RPMI8226 (cell line): ENCODE data around the gene TARDBP.
"Not testable (repeated sequence)": the region's sequence is repeated elsewhere in the genome, so short reads cannot be mapped to it uniquely, and the experiment has no call there.

ENCODE experiments used
- DNase-seq: peaks from one replicate; pipeline ENCODE4 v3.0.0-alpha.2; 2015

The TARDBP gene

DNA sequence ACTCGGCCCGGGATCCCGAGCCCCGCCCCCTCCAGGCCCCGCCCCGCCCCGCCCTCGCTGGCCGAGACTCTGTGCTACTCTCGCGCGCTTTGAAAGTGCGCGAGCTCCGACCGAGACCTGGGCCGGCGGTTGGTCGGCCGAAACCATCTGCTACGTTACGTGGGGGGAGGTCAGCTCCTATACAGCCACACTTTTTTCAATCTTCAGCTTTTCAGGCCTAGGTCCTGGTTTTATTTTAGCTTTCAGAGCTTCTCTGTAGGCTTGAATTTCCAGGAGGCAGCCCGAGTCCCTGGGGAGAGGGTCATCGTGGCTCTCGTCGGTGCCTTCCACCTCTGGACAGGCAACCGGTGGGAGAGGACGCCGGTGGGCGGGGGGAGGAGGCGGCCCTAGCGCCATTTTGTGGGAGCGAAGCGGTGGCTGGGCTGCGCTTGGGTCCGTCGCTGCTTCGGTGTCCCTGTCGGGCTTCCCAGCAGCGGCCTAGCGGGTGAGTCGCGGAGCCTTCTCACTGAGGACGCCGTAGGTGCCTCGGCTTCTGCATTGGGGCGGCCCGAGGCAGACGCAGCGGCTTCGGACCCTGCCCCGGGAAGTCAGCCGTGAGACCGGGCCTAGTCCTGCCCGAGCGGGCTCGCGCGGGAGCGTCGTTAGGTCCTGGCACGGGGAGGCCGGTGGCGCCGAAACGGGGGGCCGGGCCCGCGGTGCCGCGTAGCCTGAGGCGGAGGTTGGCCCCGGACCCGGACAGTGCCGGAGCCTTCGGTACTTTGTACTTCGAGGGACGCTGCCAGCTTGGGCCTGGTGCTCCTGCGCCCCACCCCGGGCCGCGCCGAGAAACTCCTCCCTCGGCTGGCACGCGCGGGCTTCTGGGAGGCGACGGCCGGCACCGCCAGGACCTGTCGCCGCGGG is at the start of gene TARDBP:
TSS of gene TARDBP (plus strand) at position 395 of the 900 bp plus-strand sequence. CDS start 1,074 bp downstream, outside the sequence.
- peak; percentile 96 for DNase-seq

DNA sequence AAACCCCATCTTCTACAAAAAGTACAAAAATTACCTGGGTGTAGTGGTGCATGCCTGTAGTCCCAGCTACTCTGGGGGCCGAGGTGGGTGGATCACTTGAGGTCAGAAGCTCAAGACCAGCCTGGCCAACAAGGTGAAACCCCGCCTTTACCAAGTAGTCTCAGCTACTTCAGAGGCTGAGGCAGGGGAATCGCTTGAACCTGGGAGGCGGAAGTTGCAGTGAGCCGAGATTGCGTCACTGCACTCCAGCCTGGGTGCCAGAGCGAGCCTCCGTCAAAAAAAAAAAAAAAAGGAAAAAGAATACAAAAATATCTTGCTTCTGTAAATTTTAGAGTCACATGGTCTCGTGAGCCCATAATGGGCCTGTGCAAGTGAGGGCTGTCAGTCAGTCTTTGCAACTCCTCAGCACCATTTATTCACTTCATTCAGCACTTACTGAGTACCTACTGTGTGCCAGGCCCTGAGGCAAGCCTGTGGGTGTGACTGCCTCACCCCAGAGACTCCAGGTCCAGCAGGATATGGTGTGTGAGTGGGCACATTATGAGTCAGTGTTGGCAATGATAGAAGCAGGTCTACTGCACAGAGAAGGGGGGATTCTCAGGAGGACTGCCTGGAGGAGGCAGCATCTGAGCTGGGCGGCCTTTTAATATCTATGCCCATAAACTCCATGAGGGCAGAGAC is 46.8 kb upstream of the TARDBP start:
- no peak for DNase-seq

DNA sequence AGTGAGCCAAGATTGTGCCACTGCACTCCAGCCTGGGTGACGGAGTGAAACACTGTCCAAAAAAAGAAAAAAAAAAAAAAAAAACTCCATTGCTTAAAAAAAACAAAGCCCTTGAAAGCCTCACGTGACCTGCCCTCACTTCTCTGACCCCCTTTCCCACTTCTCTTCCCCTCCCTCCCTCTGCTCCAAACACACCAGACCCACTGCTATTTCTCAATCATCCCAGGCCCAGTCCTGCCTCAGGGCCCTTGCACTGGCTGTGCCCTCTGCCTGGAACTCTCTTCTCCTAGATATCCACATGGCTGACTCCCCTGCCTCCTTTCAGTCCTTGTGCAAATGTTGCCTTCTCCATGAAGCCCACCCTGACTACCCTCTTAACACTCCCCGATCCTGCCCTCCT is 45.4 kb upstream of the TARDBP start:
- DNase-seq, result no peak

DNA sequence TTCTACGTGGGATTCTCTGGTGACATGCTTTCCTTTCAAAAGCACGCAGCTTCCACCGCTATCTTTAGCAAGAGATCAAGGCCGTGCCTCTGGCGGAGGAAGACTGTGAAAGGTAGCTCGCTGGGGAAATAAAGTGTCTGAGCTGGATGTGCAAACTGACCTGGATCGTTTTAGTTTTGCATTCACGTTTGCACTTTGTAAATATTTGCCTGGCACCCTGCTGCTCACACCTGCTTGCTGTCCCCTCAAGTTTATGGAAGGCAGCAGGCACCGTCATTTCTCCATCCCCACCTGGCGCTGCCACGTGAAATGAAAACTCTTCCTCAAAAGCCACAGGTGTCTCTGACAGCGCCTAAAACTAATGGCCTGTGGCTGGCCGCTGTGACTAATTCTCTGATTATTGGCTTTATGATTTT is 44.0 kb upstream of the TARDBP start:
- DNase-seq, result peak; percentile 89

DNA sequence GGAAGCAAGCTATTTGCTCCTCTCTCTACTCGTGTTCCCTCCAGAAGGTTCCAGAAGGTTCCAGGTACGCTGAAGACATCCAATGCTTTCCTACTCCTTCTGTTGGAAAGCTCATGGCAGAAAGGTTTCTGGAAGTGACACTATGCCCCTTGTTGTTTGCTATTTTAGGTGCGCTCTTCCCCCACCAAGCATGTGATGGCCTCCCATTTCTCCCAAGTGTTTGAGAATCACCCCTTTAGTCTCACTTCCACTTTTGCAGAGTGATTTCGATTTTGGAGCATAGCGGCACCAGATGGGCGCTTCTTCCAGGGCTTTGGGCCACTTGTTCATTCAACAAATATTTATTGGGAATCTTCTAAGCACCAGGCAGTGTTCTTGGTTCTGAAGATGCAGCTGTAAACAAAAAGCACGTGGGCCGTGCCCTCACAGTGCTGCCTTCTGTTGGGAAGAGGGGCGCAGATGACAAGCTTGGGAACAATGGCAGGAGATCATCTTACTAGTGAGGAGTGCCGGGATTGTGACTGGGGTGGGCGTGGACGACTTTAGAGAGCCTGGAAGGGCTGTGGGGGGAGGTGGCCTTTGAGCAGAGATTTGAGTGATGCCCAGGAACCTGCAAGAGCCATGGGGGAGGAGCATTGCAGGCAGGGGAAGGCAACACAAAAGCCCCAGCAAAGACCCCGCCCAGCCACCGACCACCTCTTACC is 43.0 kb upstream of the TARDBP start:
- peak; percentile 51 for DNase-seq

DNA sequence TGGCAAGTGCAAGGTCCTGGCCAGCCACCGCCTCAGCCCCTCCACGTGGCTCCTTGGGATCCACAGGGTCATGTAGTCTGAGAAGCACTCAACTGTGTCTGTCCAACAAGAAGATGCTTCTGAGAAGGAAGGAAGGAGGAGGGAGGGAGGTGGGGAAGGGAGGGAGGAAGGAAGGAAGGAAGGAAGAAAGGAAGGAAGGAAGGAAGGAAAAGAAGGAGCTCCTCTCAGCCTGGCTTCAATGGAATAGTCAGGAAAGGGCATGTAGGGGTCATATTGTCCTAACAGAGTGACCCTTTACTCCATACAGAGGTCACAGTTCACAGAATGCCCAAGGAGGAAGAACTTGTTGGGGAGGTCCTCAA is 42.5 kb upstream of the TARDBP start:
- DNase-seq, result no peak

DNA sequence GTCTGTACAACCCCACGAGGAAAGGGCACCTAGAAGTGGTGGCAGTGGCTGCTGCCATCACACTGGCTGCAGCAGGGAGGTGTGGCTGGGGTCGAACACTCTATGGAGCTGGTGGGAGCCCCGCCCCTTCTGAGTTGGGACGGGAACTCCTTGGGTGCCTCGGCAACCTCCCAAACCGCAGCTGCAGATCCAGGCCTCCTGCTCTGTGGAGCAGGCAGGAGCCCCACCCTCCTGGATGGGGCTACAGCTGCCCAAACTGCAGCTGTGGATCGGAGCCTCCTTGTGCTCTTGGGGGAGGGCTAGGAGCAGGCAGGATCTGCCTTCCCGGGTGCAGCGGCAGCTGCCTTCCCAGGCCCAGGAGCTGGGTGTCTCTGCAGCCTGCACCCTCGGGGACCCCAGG is 38.9 kb upstream of the TARDBP start:
- peak; percentile 85 for DNase-seq

DNA sequence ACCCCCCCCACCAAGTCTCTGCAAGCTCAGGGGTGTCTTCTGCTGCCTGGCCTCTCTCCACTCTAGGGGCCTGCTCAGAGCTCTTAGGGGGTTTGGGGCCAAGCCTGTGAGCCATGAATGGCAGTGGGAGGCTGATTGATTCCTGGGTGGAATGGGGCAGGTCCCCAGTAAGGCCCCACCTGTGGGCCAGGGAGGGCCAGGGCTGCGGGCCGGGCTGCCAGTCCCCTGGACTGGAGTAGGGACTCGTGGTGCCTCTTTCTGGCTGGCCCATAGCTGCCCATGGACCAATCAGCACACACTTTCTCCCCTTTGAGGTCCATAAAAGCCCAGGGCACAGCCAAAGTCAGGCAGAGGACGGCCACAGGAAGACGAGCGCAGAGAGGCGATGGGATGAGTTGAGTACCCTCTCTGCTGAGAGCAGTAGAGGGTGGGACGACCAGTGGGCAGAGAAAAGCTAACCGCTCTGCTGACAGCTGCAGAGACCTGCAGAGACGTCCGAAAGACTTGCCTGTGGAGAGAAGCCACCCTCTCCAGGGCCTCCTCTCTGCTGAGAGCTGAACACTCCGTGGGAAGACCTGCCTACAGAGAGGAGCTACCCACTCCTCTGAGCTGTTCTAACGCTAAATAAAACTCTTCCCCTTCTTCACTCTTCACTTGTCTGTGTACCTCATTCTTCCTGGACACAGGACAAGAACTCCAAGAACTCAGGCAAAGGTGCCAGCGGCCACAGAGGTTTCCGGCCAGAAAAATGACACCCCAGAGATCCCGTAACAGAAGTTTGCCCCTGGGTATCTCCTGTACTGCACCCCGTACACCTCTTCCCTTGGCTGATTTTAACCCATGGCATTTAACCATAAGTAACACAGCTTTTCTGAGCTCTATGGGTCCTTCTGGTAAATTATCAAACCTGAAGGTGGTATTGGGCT is 38.2 kb upstream of the TARDBP start:
- DNase-seq, result no peak

DNA sequence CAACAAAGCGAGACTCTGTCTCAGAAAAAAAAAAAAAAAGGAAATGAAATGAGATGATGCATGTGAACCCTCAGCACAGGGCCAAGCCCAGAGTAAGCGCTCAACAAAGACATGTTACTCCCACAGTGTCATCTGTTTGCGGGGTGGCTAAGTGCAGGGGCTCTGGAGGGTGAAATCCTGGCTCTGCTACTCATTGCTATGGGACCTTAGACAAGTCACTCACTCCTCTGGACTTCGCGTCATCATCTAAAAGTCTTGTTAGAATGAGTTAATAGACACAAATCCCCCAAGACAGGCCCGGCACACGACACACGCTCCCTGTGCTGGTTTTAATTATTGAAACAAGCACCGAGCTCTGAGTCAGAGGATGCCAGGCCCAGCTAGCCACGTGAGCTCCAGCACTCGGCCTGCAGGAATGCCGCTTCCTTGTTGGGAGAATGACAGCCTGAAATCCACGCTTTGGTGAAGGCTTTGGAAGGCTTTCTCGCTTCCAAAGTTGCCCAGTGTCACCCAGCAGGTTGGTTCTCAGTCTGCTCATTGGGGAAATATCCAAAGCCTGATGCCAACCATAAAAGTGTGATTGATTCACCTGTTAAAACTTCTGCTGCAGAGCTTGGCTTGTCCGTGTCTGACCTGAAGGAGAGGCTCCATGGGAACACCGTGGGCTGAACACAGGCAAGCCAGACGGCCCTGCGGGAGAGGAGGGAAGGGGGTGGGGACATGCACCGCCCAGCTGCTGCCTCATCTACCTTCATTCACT is 36.7 kb upstream of the TARDBP start:
- DNase-seq, result no peak

DNA sequence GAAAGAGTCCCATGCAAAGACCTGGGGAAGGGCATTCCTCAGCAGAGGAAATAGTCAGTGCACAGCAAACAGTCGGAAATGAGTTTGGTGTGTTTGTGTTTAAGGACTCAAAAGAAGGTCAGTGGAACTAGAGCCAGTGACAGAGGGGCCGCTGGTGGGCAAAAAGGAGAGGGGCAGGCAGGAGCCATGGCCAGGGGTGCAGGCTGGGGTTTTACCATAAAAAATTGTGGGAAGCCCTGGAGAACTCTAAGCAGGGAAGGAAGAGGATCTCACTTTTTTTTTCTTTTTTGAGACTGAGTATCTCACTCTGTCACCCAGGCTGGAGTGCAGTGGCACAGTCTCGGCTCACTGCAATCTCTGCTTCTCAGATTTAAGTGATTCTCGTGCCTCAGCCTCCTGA is 33.7 kb upstream of the TARDBP start:
- no peak for DNase-seq

DNA sequence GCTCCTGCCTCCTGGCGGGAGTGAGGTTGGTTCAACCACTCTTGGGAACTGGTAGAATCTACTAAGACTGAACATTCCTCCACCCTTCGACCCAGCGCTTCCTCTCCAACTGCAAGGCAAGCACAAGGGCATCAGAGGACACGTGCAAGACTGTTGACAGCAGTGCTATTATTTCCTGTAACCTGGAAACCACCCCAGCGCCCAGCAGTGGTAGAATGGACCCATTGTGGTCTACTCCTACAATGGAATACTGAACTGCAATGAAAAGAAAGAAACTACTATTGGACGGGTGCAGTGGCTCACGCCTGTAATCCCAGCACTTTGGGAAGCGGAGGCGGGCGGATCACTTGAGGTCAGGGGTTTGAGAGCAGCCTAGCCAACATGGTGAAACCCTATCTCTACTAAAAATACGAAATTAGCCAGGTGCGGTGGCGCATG is 33.0 kb upstream of the TARDBP start:
- DNase-seq, result peak; percentile 94

DNA sequence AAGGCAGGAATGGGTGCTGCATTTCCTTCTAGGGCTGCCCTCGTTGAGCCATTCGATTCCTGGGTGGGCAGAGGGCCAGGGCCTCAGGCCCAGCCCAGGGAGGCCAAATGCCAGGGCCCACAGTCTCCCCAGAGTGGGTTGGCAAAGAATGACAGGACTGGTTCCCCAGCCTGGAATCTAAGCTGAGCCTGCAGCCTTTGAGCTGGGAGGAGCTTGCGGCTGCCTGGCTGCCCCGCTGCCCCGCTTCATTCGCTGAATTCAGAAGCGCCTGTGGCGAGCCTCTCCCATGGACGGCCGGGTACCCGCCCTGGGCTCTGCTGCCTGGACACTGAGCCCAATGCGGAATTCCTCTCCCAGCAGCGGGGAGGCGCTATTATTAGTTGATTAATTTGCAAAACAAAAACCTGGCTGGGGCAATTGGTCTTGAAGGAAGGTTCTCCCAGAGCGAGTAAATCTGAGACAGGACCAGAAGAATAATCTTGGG is 32.3 kb upstream of the TARDBP start:
- peak; percentile 87 for DNase-seq

DNA sequence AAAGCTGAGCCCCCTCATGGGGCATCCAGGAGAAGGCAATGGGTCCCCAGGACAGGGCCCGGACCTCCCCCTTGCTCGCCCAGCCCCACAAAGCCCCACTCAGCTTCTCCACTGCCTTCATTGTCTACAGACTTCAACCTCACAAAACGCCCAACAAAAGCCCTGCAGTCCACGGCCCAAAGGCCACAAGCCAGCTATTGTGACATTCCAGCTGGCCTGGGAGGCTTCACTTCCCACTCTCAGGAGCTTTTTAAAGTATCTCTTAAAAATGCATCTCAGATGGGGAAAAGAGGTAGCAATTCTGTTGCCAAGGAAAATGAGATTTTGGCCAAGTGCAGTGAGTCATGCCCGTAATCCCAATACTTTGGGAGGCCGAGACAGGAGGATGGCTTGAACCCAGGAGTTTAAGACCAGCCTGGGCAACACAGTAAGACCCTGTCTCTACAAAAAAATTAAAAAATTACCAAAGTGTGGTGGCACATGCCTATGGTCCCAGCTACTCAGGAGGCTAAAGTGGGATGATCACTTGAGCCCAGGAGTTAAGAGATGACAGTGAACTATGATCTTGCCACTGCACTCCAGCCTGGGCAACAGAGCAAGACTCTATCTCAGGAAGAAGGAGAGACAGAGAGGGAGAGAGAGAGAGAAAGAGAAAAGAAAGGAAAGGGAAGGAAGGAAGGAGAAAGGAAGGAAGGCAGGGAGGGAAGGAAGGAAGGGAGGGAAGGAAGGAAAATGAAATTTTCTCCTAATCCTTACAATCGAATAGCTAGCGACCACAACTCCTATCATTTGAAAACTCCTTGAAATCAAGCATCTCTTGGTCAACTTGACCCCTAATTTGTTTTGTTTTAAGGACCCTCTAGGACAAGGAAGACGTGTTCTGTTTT is 31.4 kb upstream of the TARDBP start:
- DNase-seq, result no peak

DNA sequence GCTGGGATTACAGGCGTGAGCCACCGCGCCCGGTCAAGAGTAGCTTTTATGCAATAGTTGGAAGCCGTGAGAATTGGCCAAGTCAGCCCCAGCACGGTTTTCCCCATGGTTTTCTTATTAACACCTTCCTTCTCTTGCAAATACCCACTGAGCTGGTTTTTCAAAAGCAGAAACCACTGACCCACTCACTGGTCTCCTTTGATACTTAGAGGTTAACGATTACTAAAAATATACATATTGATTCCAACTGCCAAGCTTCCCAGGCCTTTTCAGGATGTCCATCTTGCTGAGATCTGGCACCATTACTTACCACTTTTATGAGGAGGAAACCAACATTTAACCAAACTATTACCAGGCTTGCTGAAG is 25.9 kb upstream of the TARDBP start:
- DNase-seq, result no peak

DNA sequence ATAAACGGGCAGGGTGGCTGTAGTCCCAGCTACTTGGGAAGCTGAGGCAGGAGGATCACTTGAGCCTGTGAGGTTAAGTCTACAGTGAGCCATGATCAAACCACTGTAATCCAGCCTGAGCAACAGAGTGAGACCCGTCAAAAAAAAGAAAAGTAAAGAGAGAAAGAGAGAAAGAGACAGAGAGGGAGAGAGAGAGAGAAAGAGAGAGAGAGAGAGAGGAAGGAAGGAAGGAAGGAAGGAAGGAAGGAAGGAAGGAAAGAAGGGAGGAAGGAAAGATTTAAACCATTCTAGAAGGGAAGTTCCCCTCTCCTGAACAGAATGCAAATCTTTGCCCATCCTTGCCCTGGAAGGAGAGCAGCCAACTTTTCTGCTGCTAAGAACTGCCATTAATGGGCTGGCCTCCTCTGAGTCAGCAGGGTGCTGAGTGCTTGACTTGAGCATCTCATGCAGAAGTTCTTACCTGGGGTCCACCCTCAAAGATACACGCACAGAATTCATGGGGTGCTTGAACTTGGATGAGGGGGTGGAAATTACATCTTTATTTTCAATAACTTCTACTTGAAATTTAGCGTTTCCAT is 24.5 kb upstream of the TARDBP start:
- DNase-seq, result no peak

DNA sequence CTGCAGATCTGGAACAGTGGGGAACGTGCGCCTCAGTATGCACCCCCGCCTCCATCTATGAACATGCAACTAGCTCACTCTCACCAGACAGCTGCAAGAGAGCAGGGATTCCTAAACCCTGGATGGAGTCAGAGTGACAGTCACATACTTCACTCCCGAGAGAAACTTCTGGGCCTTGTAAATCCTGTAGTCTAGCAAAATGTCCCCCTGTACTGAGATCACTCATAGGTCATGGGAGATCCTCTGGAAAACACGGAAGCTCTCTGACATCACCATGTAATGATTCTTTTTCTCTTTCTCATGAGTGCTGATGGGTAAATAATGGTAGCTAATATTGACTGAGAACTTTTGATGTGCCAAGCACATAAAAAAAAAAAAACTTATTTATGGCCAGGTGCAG is 23.4 kb upstream of the TARDBP start:
- DNase-seq, result no peak

DNA sequence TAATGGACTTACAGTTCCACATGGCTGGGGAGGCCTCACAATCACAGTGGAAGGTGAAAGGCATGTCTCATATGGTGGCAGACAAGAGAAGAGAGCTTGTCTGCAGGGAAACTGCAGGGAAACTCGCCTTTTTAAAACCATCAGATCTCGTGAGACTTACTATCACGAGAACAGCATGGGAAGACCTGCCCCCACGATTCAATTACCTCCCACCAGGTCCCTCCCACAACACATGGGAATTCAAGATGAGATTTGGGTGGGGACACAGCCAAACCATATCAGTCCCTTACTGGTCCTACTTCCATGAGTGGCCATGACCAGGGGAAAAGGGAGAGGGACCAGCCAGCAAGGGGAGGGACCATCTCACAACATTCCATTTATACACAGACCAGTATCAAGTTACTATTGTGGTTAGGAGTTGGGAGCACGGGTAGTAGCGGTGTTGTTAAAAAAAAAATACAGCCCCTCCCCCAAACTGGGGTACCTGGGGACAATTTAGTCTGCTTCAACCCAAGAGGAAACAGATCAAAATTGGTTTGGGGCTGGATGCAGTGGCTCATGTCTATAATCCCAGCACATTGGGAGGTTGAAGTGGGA is 22.4 kb upstream of the TARDBP start:
- DNase-seq, result not testable (repeated sequence)

DNA sequence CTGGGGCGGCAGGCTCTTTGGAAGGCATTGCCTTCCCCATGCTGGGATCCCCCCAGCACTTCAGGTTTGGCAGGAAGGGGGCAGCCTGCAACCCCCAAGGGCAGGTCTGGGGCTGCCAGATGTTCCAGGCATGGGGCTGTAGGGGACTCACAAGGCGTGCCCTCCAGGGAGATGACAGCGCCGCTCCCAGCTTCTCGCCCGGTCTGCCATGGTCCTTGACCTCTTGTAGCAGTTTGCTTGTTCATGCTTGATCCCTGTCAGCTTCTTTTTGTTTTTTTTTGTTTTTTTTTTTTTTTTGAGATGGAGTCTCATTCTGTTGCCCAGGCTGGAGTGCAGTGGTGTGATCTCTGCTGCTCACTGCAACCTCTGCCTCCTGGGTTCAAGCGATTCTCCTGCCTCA is 21.6 kb upstream of the TARDBP start:
- DNase-seq, result no peak

DNA sequence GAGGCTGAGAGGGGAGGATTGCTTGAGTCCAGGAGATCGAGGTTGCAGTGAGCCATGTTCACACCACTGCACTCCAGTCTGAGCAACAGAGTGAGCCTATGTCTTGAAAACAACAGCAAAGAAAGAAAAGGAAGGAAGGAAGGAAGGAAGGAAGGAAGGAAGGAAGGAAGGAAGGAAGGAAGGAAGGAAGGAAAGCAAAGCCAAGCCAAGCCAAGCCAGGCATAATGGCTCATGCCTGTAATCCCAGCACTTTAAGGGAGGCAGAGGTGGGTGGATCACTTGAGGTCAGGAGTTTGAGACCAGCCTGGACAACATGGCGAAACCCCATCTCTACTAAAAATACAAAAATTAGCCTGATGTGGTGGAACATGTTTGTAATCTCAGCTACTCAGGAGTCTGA is 20.4 kb upstream of the TARDBP start:
- DNase-seq, result not testable (repeated sequence)

DNA sequence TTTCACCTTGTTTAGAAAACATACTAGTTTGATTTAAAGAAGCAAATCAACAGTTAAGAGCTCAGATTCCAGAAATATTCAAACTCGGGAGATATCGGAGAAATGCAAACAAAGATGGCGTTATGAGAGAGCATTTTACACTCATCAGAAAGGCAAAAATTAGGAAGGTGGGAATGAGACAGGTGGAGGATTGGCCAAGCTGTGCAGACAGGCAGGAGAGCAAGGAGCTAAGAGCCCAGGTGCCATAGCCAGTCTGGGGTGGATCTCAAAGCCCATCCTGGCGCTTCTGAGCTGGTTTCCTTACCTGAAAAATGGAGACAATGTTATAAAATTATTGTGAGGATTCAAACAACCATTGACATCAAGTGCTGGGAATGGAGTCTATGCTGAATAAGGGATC is 19.6 kb upstream of the TARDBP start:
- no peak for DNase-seq
